H1 (cell line): ENCODE data around the gene ZBTB22. TPM values are rescaled to one million over a fixed set of nuclear protein-coding genes. Genes with fewer than 3 reads are reported as not detected.
A peak's percentile ranks its signal among the peaks of the same experiment; 100 is the strongest.

Experiments
- CTCF ChIA-PET: fragments of 300-600 bp; sonication (Branson Sonifier 250); formaldehyde crosslinking; loops from one replicate; lab custom pipeline; 2021; ENCODE audit not compliant: partially characterized antibody; lab: Charles Lee
- POLR2A ChIA-PET: fragments of 300-600 bp; sonication (Branson Sonifier 250); formaldehyde crosslinking; loops from one replicate; lab custom pipeline; 2021; ENCODE audit warnings: inconsistent platforms; ENCODE audit not compliant: partially characterized antibody; lab: Charles Lee
- DNase-seq, 2 experiments: peaks; one replicate each; pipeline versions ENCODE4 v3.0.0 to v3.0.0-alpha.2; 2010 to 2022; ENCODE audit warnings: low spot score in 2 of 2, low read depth in 1 of 2, mixed read lengths in 1 of 2
- FAIRE-seq: peaks from 2 replicates; lab custom pipeline; 2011; peaks lifted over from hg19 to GRCh38; lab: Jason Lieb, UNC
- H2AFZ ChIP-seq: 2 replicates; pipeline ENCODE4 v1.8.1; 2012; ENCODE audit warnings: low read length, inconsistent platforms
- H2AK5ac ChIP-seq: 2 replicates; pipeline ENCODE4 v1.6.1; 2013; ENCODE audit warnings: low read depth, low read length
- H2BK120ac ChIP-seq: replicated peaks from 2 replicates; pipeline ENCODE3; 2013; ENCODE audit warnings: low read depth, low read length, inconsistent platforms
- H2BK12ac ChIP-seq: 2 replicates; pipeline ENCODE4 v1.6.1; 2013; ENCODE audit warnings: low read depth, low read length
- H2BK15ac ChIP-seq: 2 replicates; pipeline ENCODE4 v1.6.1; 2013; ENCODE audit warnings: low read length
- H2BK20ac ChIP-seq: 2 replicates; pipeline ENCODE4 v1.6.1; 2013; ENCODE audit warnings: low read length
- H2BK5ac ChIP-seq: 2 replicates; pipeline ENCODE4 v1.6.1; 2013; ENCODE audit warnings: low read depth, low read length
- H3K14ac ChIP-seq: 2 replicates; pipeline ENCODE4 v1.6.1; 2013; ENCODE audit warnings: inconsistent platforms; ENCODE audit not compliant: insufficient read length
- H3K18ac ChIP-seq: 2 replicates; pipeline ENCODE4 v1.6.1; 2013; ENCODE audit warnings: low read length; ENCODE audit errors: extremely low read depth
- H3K23ac ChIP-seq: 2 replicates; pipeline ENCODE4 v1.6.1; 2013; ENCODE audit warnings: inconsistent platforms; ENCODE audit not compliant: insufficient read length
- H3K23me2 ChIP-seq: 2 replicates; pipeline ENCODE4 v1.6.1; 2013; ENCODE audit warnings: low read depth, low read length
- H3K27ac ChIP-seq: 2 replicates; pipeline ENCODE4 v1.6.1; 2011; ENCODE audit warnings: low read depth, low read length, inconsistent platforms
- H3K27me3 ChIP-seq, 4 experiments: replicated peaks in 1 of 4; 1 replicate in 1 of 4; 2 replicates in 3 of 4; pipeline versions ENCODE4 v1.6.1 to v1.8.1; 2011 to 2013; ENCODE audit warnings: low read length in 3 of 4, mild to moderate bottlenecking in 3 of 4, inconsistent platforms in 2 of 4, mixed read lengths in 2 of 4, moderate library complexity in 1 of 4; ENCODE audit not compliant: control insufficient read depth in 3 of 4, insufficient read depth in 3 of 4; ENCODE audit errors: extremely low read depth in 1 of 4
- H3K36me3 ChIP-seq, 4 experiments: 2 replicates each; pipeline versions ENCODE4 v1.6.1 to v1.8.1; 2011 to 2013; ENCODE audit warnings: mild to moderate bottlenecking in 4 of 4, low read length in 3 of 4, moderate library complexity in 2 of 4, control low read depth in 1 of 4, inconsistent platforms in 1 of 4; ENCODE audit not compliant: insufficient read depth in 4 of 4, control insufficient read depth in 2 of 4
- H3K4ac ChIP-seq: replicated peaks from 2 replicates; pipeline ENCODE3; 2013; ENCODE audit warnings: low read length, low read depth, mixed read lengths, inconsistent platforms; ENCODE audit not compliant: insufficient read length
- H3K4me1 ChIP-seq, 4 experiments: replicated peaks in 1 of 4; 1 replicate in 1 of 4; 2 replicates in 3 of 4; pipeline versions ENCODE4 v1.6.1 to v1.8.1; 2011 to 2013; ENCODE audit warnings: low read length in 3 of 4, inconsistent platforms in 2 of 4, mixed read lengths in 1 of 4; ENCODE audit not compliant: insufficient read depth in 4 of 4, control insufficient read depth in 3 of 4
- H3K4me2 ChIP-seq, 2 experiments: 2 replicates each; pipeline versions ENCODE4 v1.6.1 to v1.8.1; 2011 to 2013; ENCODE audit warnings: low read depth in 2 of 2, low read length in 2 of 2, control low read depth in 1 of 2, inconsistent platforms in 1 of 2, mild to moderate bottlenecking in 1 of 2; ENCODE audit not compliant: insufficient read depth in 1 of 2
- H3K4me3 ChIP-seq, 4 experiments: fragments of 200-600, 300-600 bp in 1 of 4; sonication (generic), shearing (Covaris generic), sonication (Bioruptor Twin) in 1 of 4; 2 replicates each; pipeline versions ENCODE4 v1.5.1 to v1.8.1; 2011 to 2016; ENCODE audit warnings: low read length in 4 of 4, low read depth in 3 of 4, control low read depth in 2 of 4, inconsistent platforms in 2 of 4, mild to moderate bottlenecking in 2 of 4, mixed read lengths in 1 of 4, moderate library complexity in 1 of 4; ENCODE audit not compliant: insufficient read depth in 2 of 4; ENCODE audit errors: extremely low read depth in 1 of 4
- H3K56ac ChIP-seq: replicated peaks from 2 replicates; pipeline ENCODE3; 2013; ENCODE audit warnings: low read depth, mild to moderate bottlenecking, mixed read lengths, low read length, inconsistent platforms; ENCODE audit not compliant: insufficient read length
- H3K79me1 ChIP-seq: 2 replicates; pipeline ENCODE4 v1.6.1; 2013; ENCODE audit warnings: low read depth, low read length, control low read depth
- H3K79me2 ChIP-seq, 2 experiments: 2 replicates each; pipeline versions ENCODE4 v1.6.1 to v1.8.1; 2012 to 2013; ENCODE audit warnings: low read length in 2 of 2, mild to moderate bottlenecking in 2 of 2, inconsistent platforms in 1 of 2; ENCODE audit not compliant: insufficient read depth in 2 of 2, control insufficient read depth in 1 of 2
- H3K9ac ChIP-seq, 4 experiments: replicated peaks in 1 of 4; 1 replicate in 1 of 4; 2 replicates in 3 of 4; pipeline versions ENCODE4 v1.6.1 to v1.8.1; 2011 to 2013; ENCODE audit warnings: low read depth in 3 of 4, low read length in 3 of 4, control low read depth in 2 of 4, mild to moderate bottlenecking in 2 of 4, moderate library complexity in 2 of 4, inconsistent platforms in 1 of 4; ENCODE audit errors: extremely low read depth in 1 of 4
- H3K9me3 ChIP-seq, 2 experiments: 2 replicates each; pipeline versions ENCODE4 v1.6.1 to v1.8.1; 2012 to 2013; ENCODE audit warnings: mild to moderate bottlenecking in 2 of 2, moderate library complexity in 2 of 2, control low read depth in 1 of 2, inconsistent platforms in 1 of 2, low read depth in 1 of 2, low read length in 1 of 2, mixed read lengths in 1 of 2; ENCODE audit not compliant: insufficient read depth in 2 of 2
- H4K20me1 ChIP-seq, 2 experiments: replicated peaks in 1 of 2; 2 replicates each; pipeline versions ENCODE3 to v1.8.1; 2011 to 2013; ENCODE audit warnings: inconsistent platforms in 2 of 2, low read length in 2 of 2, mild to moderate bottlenecking in 1 of 2; ENCODE audit not compliant: insufficient read depth in 2 of 2, control insufficient read depth in 1 of 2
- H4K5ac ChIP-seq: 2 replicates; pipeline ENCODE4 v1.6.1; 2013; ENCODE audit warnings: low read length, low read depth, mixed read lengths, inconsistent platforms; ENCODE audit not compliant: insufficient read length
- H4K8ac ChIP-seq: 2 replicates; pipeline ENCODE4 v1.8.0; 2013; ENCODE audit warnings: mild to moderate bottlenecking, moderate library complexity, low read length, inconsistent platforms; ENCODE audit not compliant: insufficient read depth; ENCODE audit errors: extremely low read depth
- H4K91ac ChIP-seq: replicated peaks from 2 replicates; pipeline ENCODE3; 2013; ENCODE audit warnings: low read length, mixed read lengths, inconsistent platforms; ENCODE audit not compliant: insufficient read length
- CTBP2 ChIP-seq: IDR thresholded peaks from 2 replicates; pipeline ENCODE4 v1.7.0; 2011; ENCODE audit warnings: borderline replicate concordance, mild to moderate bottlenecking, moderate library complexity, mixed read lengths, low read length; ENCODE audit not compliant: insufficient read depth, insufficient read length
- E2F6 ChIP-seq: IDR thresholded peaks from 2 replicates; pipeline ENCODE4 v1.6.1; 2012; ENCODE audit warnings: inconsistent platforms
- EGR1 ChIP-seq: IDR thresholded peaks from 2 replicates; pipeline ENCODE4 v1.6.1; 2011; ENCODE audit warnings: low read depth, low read length, borderline replicate concordance
- HDAC2 ChIP-seq, 2 experiments: fragments of 300-600 bp in 1 of 2; sonication (generic) in 1 of 2; IDR thresholded peaks; 2 replicates each; pipeline ENCODE4 v1.6.1; 2011 to 2012; ENCODE audit warnings: low read depth in 2 of 2, low read length in 2 of 2, mild to moderate bottlenecking in 2 of 2, moderate library complexity in 2 of 2, borderline replicate concordance in 1 of 2, inconsistent platforms in 1 of 2
- KDM5A ChIP-seq: fragments of 200-600 bp; IDR thresholded peaks from 2 replicates; pipeline ENCODE4 v1.7.1; 2012; ENCODE audit warnings: mild to moderate bottlenecking, low read length, inconsistent platforms, mixed read lengths
- RBBP5 ChIP-seq: IDR thresholded peaks from 2 replicates; pipeline ENCODE4 v1.7.1; 2012; ENCODE audit warnings: low read depth, mild to moderate bottlenecking, inconsistent platforms, low read length, moderate library complexity, borderline replicate concordance
- SP1 ChIP-seq: IDR thresholded peaks from 2 replicates; pipeline ENCODE4 v1.6.1; 2011; ENCODE audit warnings: low read depth, low read length
- YY1 ChIP-seq: IDR thresholded peaks from 2 replicates; pipeline ENCODE4 v1.6.1; 2011; ENCODE audit warnings: low read depth, mild to moderate bottlenecking, low read length
- WGBS, 2 experiments: shearing (Covaris generic) in 1 of 2; methylation state at CpG; one replicate each; pipeline versions ENCODE4 v1.1.6 to v1.1.7; 2013 to 2015; ENCODE audit warnings: low lambda C conversion rate in 2 of 2, mixed read lengths in 2 of 2, inconsistent platforms in 1 of 2, low coverage in 1 of 2, missing lambda C conversion rate in 1 of 2; ENCODE audit not compliant: insufficient replicate concordance in 2 of 2, insufficient coverage in 1 of 2, insufficient read length in 1 of 2; ENCODE audit errors: extremely low coverage in 1 of 2, missing lambda C conversion rate in 1 of 2; 5-methylcytosine and 5-hydroxymethylcytosine counted together
- polyA plus RNA-seq, 7 experiments: library from polyadenylated mRNA; depleted of rRNA in 3 of 7; stranded (reverse) in 5 of 7; unstranded in 2 of 7; fragments of >200 nt in 5 of 7; fragments of 200-250 nt in 2 of 7; gene quantifications; 1 replicate in 5 of 7; 2 replicates in 1 of 7; 4 replicates in 1 of 7; pipeline versions ENCODE4 v1.2.1 to v1.2.3, GENCODE V29; 2011 to 2013; ENCODE audit warnings: missing spikeins in 2 of 7, mixed read lengths in 2 of 7
- total RNA-seq: library from RNA; stranded (reverse); fragmentation: NEBNext Ultra II Directional; extraction: Animal tissue kit (Norgen Biotek cat#: 25700); gene quantifications from 2 replicates; pipeline ENCODE4 v1.2.1, GENCODE V29; 2021

ZBTB22 gene
- total and polyA plus RNA-seq, 2 of the 8 experiments (the other 6 are each of a cell fraction or from before 2014, with no cell fraction given) = 7.4 to 9.9 TPM

DNA sequence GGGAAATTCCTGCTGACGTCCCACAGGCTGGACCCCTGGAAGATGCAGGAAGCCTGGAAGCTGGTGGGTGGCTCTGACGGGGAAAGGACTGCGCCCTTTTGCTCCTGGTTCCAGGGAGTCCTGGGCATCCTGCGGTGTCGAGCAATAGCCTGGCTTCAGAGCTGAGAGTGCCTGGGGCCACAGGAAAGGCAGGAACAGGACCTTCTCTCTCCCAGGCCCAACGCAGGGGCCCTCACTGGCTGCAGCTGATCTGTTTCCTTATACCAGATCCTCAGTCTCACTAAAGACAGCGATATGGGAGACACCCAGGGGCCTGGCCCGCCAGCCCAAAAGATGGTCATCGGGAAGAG, 39.2 kb downstream of the ZBTB22 start:
- Histone ChIP-seq H3K79me2 (peaks cover 12 to 20% of the 10 kb centered on the region in 2 experiments), H3K23me2 (peaks cover 14% of the 10 kb centered on the region), H3K79me1 (0 out of 2 replicates have a peak, but pooled peaks cover 4% of the 10 kb centered on the region), H2AFZ (no peak overlapping the region), H2AK5ac (peak overlapping the region; percentile 6; the same call in 1 of the 2 replicates), H3K4me3 (peak overlapping the region in 3 of 4 experiments; percentile 55 to 81 (median 63); a peak in 6 of 8 replicates), H2BK12ac (peak overlapping the region; percentile 65; the same call in 1 of the 2 replicates), H3K18ac (no peak overlapping the region), H3K56ac (no peak overlapping the region), H2BK120ac (no peak overlapping the region), H3K27ac (no peak overlapping the region), H2BK15ac (peak overlapping the region; percentile 12; the same call in 1 of the 2 replicates), H3K27me3 (no peaks in the 10 kb centered on the region), H3K9ac (peak overlapping the region in 1 of 4 experiments; percentile 49; a peak in 2 of 7 replicates), H2BK20ac (no peak overlapping the region), H4K91ac (no peak overlapping the region), H4K8ac (no peak overlapping the region; the same call in 1 of the 2 replicates), H3K23ac (no peak overlapping the region), H3K4me1 (peaks cover 3 to 31% (median 12%) of the 10 kb centered on the region in 4 experiments), H4K20me1 (peaks cover 13 to 15% of the 10 kb centered on the region in 2 experiments), H3K9me3 (no peaks in the 10 kb centered on the region), H3K4ac (peak overlapping the region; percentile 44), H2BK5ac (0 out of 2 replicates have a peak overlapping the region, but pooled peaks have one; percentile 86), H3K14ac (no peak overlapping the region), H3K4me2 (peak overlapping the region; percentile 86 to 96), H4K5ac (no peak overlapping the region), H3K36me3 (peaks cover 13 to 40% (median 36%) of the 10 kb centered on the region in 4 experiments; a peak in 7 of 8 replicates)
- DNase-seq (no peak), FAIRE-seq (no peak)
- WGBS, 2 experiments = 83% methylated on average over 9 of the region's 9 CpGs; no CpG with 5 or more reads in 1 of the 2 experiments
- ChIA-PET CTCF (interaction anchor here (0.9 to 8.0 kb wide), 11 partner anchors 12 to 198 kb away, joined by 3 to 81 read pairs (median 3); partner anchors contain the start of genes PFDN6, RGL2, TAPBP and WDR46), POLR2A (interaction anchor here (1.7 to 12.0 kb wide), 10 partner anchors 10 to 309 kb away, joined by 4 to 337 read pairs (median 12); partner anchors contain the start of genes BRD2, CUTA, PFDN6 and RGL2)
- no peak for TF ChIP-seq CTBP2
- TF ChIP-seq SP1 = no peak
- TF ChIP-seq EGR1 = no peak
- no peak for TF ChIP-seq RBBP5
- TF ChIP-seq E2F6 = no peak
- no peak for TF ChIP-seq KDM5A
- no peak for TF ChIP-seq YY1
- TF ChIP-seq HDAC2 (IDR thresholded peaks at IDR 0.05; ENCODE audit: borderline replicate concordance in 1 of 2, low read depth in 2 of 2, low read length in 2 of 2) = no peak
